Transverse colon (tissue), 4 donors: Measurements from ENCODE around the gene USP7. TPM values are rescaled to one million over a fixed set of nuclear protein-coding genes. Genes with fewer than 3 reads are reported as not detected.

Experiments used
- DNase-seq: peaks from one replicate; pipeline ENCODE4 v3.0.0-alpha.2; 2019
- H3K27ac ChIP-seq, 4 donors: fragments of 200-600 bp; sonication (generic); 2 replicates each; pipeline ENCODE4 v1.5.1; 2016 to 2018; ENCODE audit warnings: inconsistent platforms in 4 of 4
- H3K27me3 ChIP-seq: fragments of 200-600 bp; sonication (generic); 2 replicates; pipeline ENCODE4 v1.5.1; 2017; ENCODE audit warnings: inconsistent platforms
- H3K36me3 ChIP-seq, 4 donors: fragments of 200-600 bp; sonication (generic); 2 replicates each; pipeline ENCODE4 v1.5.1; 2017 to 2019; ENCODE audit warnings: inconsistent platforms in 4 of 4
- H3K4me1 ChIP-seq, 4 donors: fragments of 200-600 bp; sonication (generic); 2 replicates each; pipeline ENCODE4 v1.5.1; 2017 to 2020; ENCODE audit warnings: inconsistent platforms in 4 of 4
- H3K4me3 ChIP-seq, 4 donors: fragments of 200-600 bp; sonication (generic); 1 replicate in 1 of 4; 2 replicates in 3 of 4; pipeline versions ENCODE4 v1.5.1 to v1.6.1; 2017 to 2019; ENCODE audit warnings: inconsistent platforms in 4 of 4
- H3K9me3 ChIP-seq, 2 donors: fragments of 200-600 bp; sonication (generic); 2 replicates each; pipeline ENCODE4 v1.5.1; 2017 to 2019; ENCODE audit warnings: inconsistent platforms in 2 of 2
- EP300 ChIP-seq: sonication (generic); formaldehyde crosslinking; IDR thresholded peaks from one replicate; pipeline ENCODE4 v1.6.1; 2017; ENCODE audit warnings: antibody characterized with exemption, low read depth
- POLR2A ChIP-seq: fragments of 450-650 bp; IDR thresholded peaks from one replicate; pipeline ENCODE4 v1.6.1; 2016; ENCODE audit warnings: antibody characterized with exemption, mild to moderate bottlenecking, moderate library complexity
- POLR2AphosphoS5 ChIP-seq, 3 donors: sonication (generic); formaldehyde crosslinking; IDR thresholded peaks; one replicate each; pipeline ENCODE4 v1.6.1; 2016; ENCODE audit warnings: antibody characterized with exemption in 3 of 3
- WGBS, 2 donors: methylation state at CpG; one replicate each; pipeline ENCODE4 v1.1.5; 2018; ENCODE audit warnings: low coverage in 1 of 2; 5-methylcytosine and 5-hydroxymethylcytosine counted together
- in situ Hi-C, 4 donors: fragments of 200-750 bp; cut with MboI; loops; one replicate each; pipeline versions ENCODE4 v1.15.0 to v1.15.1; 2017; ENCODE audit warnings: low sequenced_read_pairs in 3 of 4, low pct_ligation_motif_present in 1 of 4, low pct_unique_long_range_greater_than_20kb in 1 of 4
- intact Hi-C: fragments of 100-400 bp; cut with DNase I; formaldehyde crosslinking; loops from one replicate; pipeline ENCODE4 v1.15.1; 2023; ENCODE audit warnings: low total_unique reads
- total RNA-seq, 4 donors: library from RNA; depleted of rRNA; stranded (reverse); fragments of >200 nt; gene quantifications; one replicate each; pipeline ENCODE4 v1.1.0, GENCODE V29; 2016
- TF ChIP-seq, protein P1 (sequence below), 5 experiments: fragments of 200-600 bp in 3 of 5; fragments of 450-650 bp in 2 of 5; sonication (generic) in 3 of 5; IDR thresholded peaks; 1 replicate in 2 of 5; 2 replicates in 3 of 5; pipeline ENCODE4 v1.5.1; 2016 to 2017; ENCODE audit warnings: antibody characterized with exemption in 5 of 5, inconsistent platforms in 3 of 5, mild to moderate bottlenecking in 2 of 5, moderate library complexity in 1 of 5

USP7 gene
- total RNA-seq, 4 donors from 2014 or later, result 72.9 to 419 (median 158) TPM

DNA sequence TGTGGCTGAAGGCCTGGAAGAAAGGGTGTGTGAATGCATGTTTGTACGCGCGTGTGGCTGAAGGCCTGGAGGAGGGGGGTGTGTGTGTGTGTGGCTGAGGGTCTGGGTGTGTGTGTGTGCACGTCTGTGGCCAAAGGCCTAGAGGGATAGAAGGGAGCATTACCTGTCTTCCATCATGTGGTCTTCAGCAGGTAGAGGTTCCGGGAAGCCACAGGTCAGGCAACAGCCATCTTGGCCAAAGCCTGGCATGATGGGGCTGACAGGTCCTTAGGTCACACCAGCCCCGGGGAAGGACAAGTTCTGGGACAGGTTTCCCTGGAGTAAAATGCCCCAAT lies 76.3 kb downstream of the USP7 start:
- TF ChIP-seq POLR2AphosphoS5 (IDR thresholded peaks at IDR 0.05) (no peak), POLR2A (no peak), EP300 (no peak)
- TF ChIP-seq, protein P1, sequence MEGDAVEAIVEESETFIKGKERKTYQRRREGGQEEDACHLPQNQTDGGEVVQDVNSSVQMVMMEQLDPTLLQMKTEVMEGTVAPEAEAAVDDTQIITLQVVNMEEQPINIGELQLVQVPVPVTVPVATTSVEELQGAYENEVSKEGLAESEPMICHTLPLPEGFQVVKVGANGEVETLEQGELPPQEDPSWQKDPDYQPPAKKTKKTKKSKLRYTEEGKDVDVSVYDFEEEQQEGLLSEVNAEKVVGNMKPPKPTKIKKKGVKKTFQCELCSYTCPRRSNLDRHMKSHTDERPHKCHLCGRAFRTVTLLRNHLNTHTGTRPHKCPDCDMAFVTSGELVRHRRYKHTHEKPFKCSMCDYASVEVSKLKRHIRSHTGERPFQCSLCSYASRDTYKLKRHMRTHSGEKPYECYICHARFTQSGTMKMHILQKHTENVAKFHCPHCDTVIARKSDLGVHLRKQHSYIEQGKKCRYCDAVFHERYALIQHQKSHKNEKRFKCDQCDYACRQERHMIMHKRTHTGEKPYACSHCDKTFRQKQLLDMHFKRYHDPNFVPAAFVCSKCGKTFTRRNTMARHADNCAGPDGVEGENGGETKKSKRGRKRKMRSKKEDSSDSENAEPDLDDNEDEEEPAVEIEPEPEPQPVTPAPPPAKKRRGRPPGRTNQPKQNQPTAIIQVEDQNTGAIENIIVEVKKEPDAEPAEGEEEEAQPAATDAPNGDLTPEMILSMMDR (IDR thresholded peaks at IDR 0.05), result no peak
- no peak for DNase-seq
- peaks cover 0 to 9% (median 3%) of the 10 kb centered on the region in 4 donors for H3K36me3 ChIP-seq
- no peaks in the 10 kb centered on the region for H3K9me3 ChIP-seq
- H3K4me3 ChIP-seq, result no peak overlapping the region
- H3K27me3 ChIP-seq, result no peaks in the 10 kb centered on the region
- no peak overlapping the region for H3K27ac ChIP-seq
- in situ Hi-C loops (loop anchor here (10.0 to 25.0 kb wide), 3 partner anchors 223 to 250 kb away; partner anchors contain the start of gene ABAT (in 1 of the 4)), intact Hi-C loops (no loop called here)
- 93% methylated on average over 6 of the region's 6 CpGs; no CpG with 5 or more reads in 1 of the 2 donors for WGBS, 2 donors
- peaks cover 11 to 31% (median 29%) of the 10 kb centered on the region in 4 donors for H3K4me1 ChIP-seq

DNA sequence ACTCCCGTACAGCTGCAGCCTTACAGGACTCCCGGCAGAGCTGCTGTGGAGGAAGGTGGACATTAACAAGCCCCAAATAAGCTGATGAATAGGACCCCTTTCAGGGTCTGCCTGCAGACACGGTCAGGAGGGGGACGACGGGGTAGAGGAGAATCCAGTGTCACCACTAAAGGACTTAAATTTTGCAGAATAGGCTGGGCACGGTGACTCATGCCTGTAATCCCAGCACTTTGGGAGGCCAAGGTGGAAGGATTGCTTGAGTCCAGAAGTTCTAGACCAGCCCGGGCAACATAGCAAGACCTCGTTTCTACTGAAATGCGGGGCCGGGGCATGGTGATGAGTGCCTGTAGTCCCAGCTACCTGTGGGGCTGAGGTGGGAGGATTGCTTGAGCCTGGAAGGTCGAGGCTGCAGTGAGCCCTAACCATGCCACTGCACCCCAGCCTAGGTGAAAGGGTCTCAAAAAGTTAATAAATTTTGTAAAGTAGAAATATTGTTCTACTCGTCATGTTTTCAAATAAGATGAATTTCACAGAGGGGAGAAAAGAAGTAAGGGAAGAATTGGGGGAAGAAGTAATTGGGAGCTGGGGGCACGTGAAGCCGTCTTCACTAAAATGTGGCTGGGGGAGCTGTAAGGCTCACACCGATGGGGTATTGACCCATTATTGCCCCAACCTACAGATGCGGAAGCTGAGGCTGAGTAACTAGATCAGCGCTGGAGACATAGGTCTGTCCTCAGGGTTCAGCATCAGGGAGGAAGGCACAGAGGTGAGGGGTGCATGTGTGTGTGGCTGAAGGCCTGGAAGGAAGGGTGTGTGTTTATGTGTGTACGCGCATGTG lies 76.9 kb downstream of the USP7 start:
- H3K36me3 ChIP-seq, result peaks cover 0 to 9% (median 3%) of the 10 kb centered on the region in 4 donors
- H3K27ac ChIP-seq, result no peak overlapping the region
- H3K27me3 ChIP-seq, result no peaks in the 10 kb centered on the region
- in situ Hi-C loops (loop anchor here (10.0 to 25.0 kb wide), 3 partner anchors 222 to 250 kb away; partner anchors contain the start of gene ABAT (in 1 of the 4)), intact Hi-C loops (no loop called here)
- peaks cover 11 to 31% (median 29%) of the 10 kb centered on the region in 4 donors for H3K4me1 ChIP-seq
- no peak for DNase-seq
- TF ChIP-seq, protein P1 (IDR thresholded peaks at IDR 0.05), result no peak
- TF ChIP-seq POLR2A, result no peak
- no peak for TF ChIP-seq POLR2AphosphoS5 (IDR thresholded peaks at IDR 0.05)
- TF ChIP-seq EP300, result no peak
- 50 to 56% methylated on average over 12 to 19 of the region's 19 CpGs for WGBS, 2 donors
- H3K4me3 ChIP-seq, result no peak overlapping the region
- H3K9me3 ChIP-seq, result no peaks in the 10 kb centered on the region

DNA sequence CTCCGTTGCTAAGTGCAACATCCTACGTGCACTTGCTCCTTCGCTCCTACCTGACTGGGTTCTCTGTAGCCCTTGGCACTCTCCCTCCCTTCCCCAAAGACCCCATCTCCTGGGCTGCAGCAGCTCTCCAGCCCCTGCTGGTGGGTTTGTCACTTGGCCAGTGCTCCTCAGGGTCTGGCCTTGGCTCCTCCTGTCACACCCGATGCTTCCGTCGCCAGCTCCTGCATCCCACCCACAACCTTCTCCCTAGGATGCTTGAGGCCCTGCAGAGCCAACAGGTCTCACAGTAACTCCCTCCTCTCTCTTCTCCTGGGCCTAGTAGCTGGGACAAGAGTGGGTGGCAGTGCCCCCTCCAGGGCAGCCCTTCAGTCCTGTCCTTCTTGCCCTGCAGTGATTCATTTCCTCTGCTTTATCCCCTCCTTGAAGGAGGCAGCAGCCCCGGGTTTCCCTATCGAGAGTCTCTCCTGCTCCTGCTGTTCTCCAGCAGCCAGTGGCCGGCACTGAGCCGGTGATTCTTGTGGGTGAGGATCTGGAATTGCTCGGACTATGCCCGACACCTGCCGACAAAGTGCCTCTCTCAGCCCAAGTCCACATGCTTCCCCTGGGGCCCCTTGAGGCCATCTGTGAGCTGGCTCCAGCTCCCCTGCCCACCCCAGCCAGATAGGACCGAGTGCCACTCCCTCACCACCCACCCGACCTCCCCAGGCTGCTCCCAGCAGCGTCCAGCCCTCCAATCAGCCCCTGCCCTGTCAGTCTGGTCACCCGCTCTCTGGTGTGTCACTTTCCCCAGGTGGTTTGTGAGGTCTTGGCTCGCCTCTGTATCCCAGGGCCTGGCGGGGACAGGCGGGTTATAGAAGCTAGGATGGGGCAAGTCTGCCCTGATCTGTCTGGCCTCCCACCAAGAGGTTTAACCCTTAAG lies 77.8 kb downstream of the USP7 start:
- Histone ChIP-seq H3K27me3 (no peaks in the 10 kb centered on the region), H3K4me1 (peaks cover 11 to 31% (median 29%) of the 10 kb centered on the region in 4 donors), H3K36me3 (peaks cover 0 to under 1% (median 0%) of the 10 kb centered on the region in 4 donors), H3K4me3 (no peak overlapping the region), H3K9me3 (no peaks in the 10 kb centered on the region), H3K27ac (no peak overlapping the region)
- TF ChIP-seq POLR2AphosphoS5 (IDR thresholded peaks at IDR 0.05) (no peak), EP300 (no peak), POLR2A (no peak)
- TF ChIP-seq, protein P1 (IDR thresholded peaks at IDR 0.05), result no peak
- 16% methylated on average over 20 of the region's 20 CpGs; no CpG with 5 or more reads in 1 of the 2 donors for WGBS, 2 donors
- in situ Hi-C loops (loop anchor here (10.0 to 25.0 kb wide), 3 partner anchors 221 to 251 kb away; partner anchors contain the start of gene ABAT (in 1 of the 4)), intact Hi-C loops (no loop called here)
- DNase-seq, result peak; percentile 50
